CD4-positive, alpha-beta memory T cell (primary cell): ENCODE results near the gene ABHD17A. TPM values are rescaled to one million over a fixed set of nuclear protein-coding genes. Genes with fewer than 3 reads are reported as not detected.
A peak's percentile ranks its signal among the peaks of the same experiment; 100 is the strongest.
"Not testable (repeated sequence)": the region's sequence is repeated elsewhere in the genome, so short reads cannot be mapped to it uniquely, and the experiment has no call there.

Experiments used
- CTCF ChIA-PET: fragments of 350-600 bp; sonication (Branson Sonifier 250); formaldehyde crosslinking; loops from one replicate; lab custom pipeline; 2021; ENCODE audit warnings: inconsistent platforms; ENCODE audit not compliant: partially characterized antibody; lab: Charles Lee
- POLR2A ChIA-PET: fragments of 350-600 bp; sonication (Branson Sonifier 250); formaldehyde crosslinking; loops from one replicate; lab custom pipeline; 2021; ENCODE audit not compliant: partially characterized antibody; lab: Charles Lee
- DNase-seq, 5 donors: peaks; one replicate each; pipeline versions ENCODE4 v3.0.0 to v3.0.0-alpha.2; 2020 to 2022; ENCODE audit warnings: mixed read lengths in 1 of 5
- H3K27ac ChIP-seq: one replicate; pipeline ENCODE4 v1.7.0; 2013; ENCODE audit warnings: low read depth, low read length
- H3K27me3 ChIP-seq: 2 replicates; pipeline ENCODE4 v1.7.0; 2013; ENCODE audit warnings: mild to moderate bottlenecking, low read length, moderate library complexity; ENCODE audit not compliant: insufficient read depth
- H3K36me3 ChIP-seq: 2 replicates; pipeline ENCODE4 v1.7.0; 2013; ENCODE audit warnings: mild to moderate bottlenecking, low read length, moderate library complexity; ENCODE audit not compliant: insufficient read depth
- H3K4me1 ChIP-seq: 2 replicates; pipeline ENCODE4 v1.7.0; 2013; ENCODE audit warnings: mild to moderate bottlenecking, low read length, moderate library complexity; ENCODE audit not compliant: insufficient read depth
- H3K4me3 ChIP-seq, 2 donors: one replicate each; pipeline ENCODE4 v1.7.0; 2013; ENCODE audit warnings: low read length in 2 of 2, mild to moderate bottlenecking in 1 of 2
- H3K9me3 ChIP-seq, 2 donors: one replicate each; pipeline ENCODE4 v1.7.0; 2013; ENCODE audit warnings: low read length in 2 of 2, control low read depth in 1 of 2; ENCODE audit not compliant: control insufficient read depth in 1 of 2
- H3K27ac Mint-ChIP-seq, 7 donors: one replicate each; pipeline ENCODE4 v1.8.0; 2020 to 2021; ENCODE audit warnings: mixed read lengths in 7 of 7, mild to moderate bottlenecking in 6 of 7, inconsistent platforms in 3 of 7, moderate library complexity in 3 of 7
- H3K27me3 Mint-ChIP-seq, 2 donors: one replicate each; pipeline ENCODE4 v1.8.0; 2020 to 2021; ENCODE audit warnings: mixed read lengths in 2 of 2
- H3K36me3 Mint-ChIP-seq, 2 donors: one replicate each; pipeline ENCODE4 v1.8.0; 2020 to 2021; ENCODE audit warnings: mixed read lengths in 2 of 2, inconsistent platforms in 1 of 2, mild to moderate bottlenecking in 1 of 2
- H3K4me1 Mint-ChIP-seq, 4 donors: one replicate each; pipeline ENCODE4 v1.8.0; 2020 to 2021; ENCODE audit warnings: mixed read lengths in 4 of 4, mild to moderate bottlenecking in 1 of 4
- H3K4me3 Mint-ChIP-seq, 8 donors: one replicate each; pipeline ENCODE4 v1.8.0; 2020 to 2021; ENCODE audit warnings: mixed read lengths in 8 of 8, mild to moderate bottlenecking in 7 of 8, moderate library complexity in 6 of 8, inconsistent platforms in 3 of 8
- H3K9me3 Mint-ChIP-seq, 8 donors: one replicate each; pipeline ENCODE4 v1.8.0; 2020 to 2021; ENCODE audit warnings: mixed read lengths in 8 of 8, mild to moderate bottlenecking in 5 of 8, inconsistent platforms in 3 of 8, moderate library complexity in 1 of 8
- intact Hi-C: fragments of 100-400 bp; cut with micrococcal nuclease; formaldehyde crosslinking; loops from one replicate; pipeline ENCODE4 v1.15.1; 2023
- polyA plus RNA-seq, 2 donors: library from polyadenylated mRNA; unstranded; fragments of 300-500 nt; fragmentation: Illumina TruSeq; gene quantifications; one replicate each; pipeline ENCODE4 v1.2.3, GENCODE V29; 2021
- total RNA-seq, 2 experiments: library from RNA; stranded (reverse); gene quantifications; one replicate each; pipeline ENCODE4 v1.2.3, GENCODE V29; 2021

Gene ABHD17A
- total and polyA plus RNA-seq, 4 experiments from 2014 or later = 106 to 204 (median 123) TPM

GRCh38 chr19:1893791-1894190 is 8.5 kb upstream of the ABHD17A start:
- DNase-seq = no peak
- H3K27ac ChIP-seq = no peak overlapping the region
- Mint-ChIP-seq H3K36me3 (no peaks in the 10 kb centered on the region), H3K4me1 (peaks cover 13 to 50% (median 23%) of the 10 kb centered on the region in 4 donors), H3K9me3 (no peaks in the 10 kb centered on the region), H3K27me3 (no peaks in the 10 kb centered on the region), H3K27ac (peak overlapping the region in 2 of 7 donors; percentile 62 to 75), H3K4me3 (peak overlapping the region in 5 of 8 donors; percentile 20 to 72 (median 31))
- H3K9me3 ChIP-seq = no peaks in the 10 kb centered on the region
- intact Hi-C loops = no loop called here
- H3K36me3 ChIP-seq = no peaks in the 10 kb centered on the region
- no peak overlapping the region for H3K4me3 ChIP-seq
- H3K4me1 ChIP-seq = peaks cover 40% of the 10 kb centered on the region
- no peaks in the 10 kb centered on the region for H3K27me3 ChIP-seq
- ChIA-PET CTCF (interaction anchor here (1.9 kb wide), 1 partner anchor 8 kb away, joined by 4 read pairs; the partner anchor contains the start of gene ABHD17A), POLR2A (interaction anchor here (1.3 kb wide), 1 partner anchor 12 kb away, joined by 6 read pairs; the partner anchor contains the start of genes ADAT3 and SCAMP4)

DNA sequence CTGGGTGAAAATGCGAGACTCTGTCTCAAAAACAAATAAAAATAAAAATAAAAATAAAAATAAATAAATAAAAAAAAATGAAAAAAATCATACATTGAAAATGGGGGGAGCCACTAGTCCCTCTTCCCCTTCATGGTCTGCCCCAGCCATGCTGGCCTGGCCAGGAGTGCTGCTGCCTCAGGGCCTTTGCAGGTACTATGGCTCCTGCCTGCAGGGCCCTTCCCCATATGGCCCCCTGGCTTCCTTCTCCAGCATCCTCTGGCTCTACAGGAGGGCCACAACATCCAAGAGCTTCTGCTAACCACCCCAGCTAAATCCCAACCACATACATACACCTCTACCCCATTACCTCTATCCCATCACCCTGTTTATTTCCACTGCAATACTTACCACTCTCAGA is 4.6 kb upstream of the ABHD17A start:
- DNase-seq = no peak
- Mint-ChIP-seq H3K27me3 (no peaks in the 10 kb centered on the region), H3K4me3 (no peak overlapping the region), H3K36me3 (no peaks in the 10 kb centered on the region), H3K27ac (peak overlapping the region in 4 of 7 donors; percentile 32 to 83 (median 62)), H3K9me3 (no peaks in the 10 kb centered on the region), H3K4me1 (peaks cover 1 to 16% (median 7%) of the 10 kb centered on the region in 4 donors)
- Histone ChIP-seq H3K27ac (no peak overlapping the region), H3K4me3 (no peak overlapping the region), H3K36me3 (no peaks in the 10 kb centered on the region), H3K27me3 (no peaks in the 10 kb centered on the region), H3K9me3 (no peaks in the 10 kb centered on the region), H3K4me1 (peaks cover 11% of the 10 kb centered on the region)
- intact Hi-C loops = no loop called here
- ChIA-PET POLR2A (interaction anchor here (1.3 kb wide), 1 partner anchor 16 kb away, joined by 3 read pairs; no protein-coding TSS in a partner anchor), CTCF (interaction anchor here (0.6 kb wide), 1 partner anchor 52 kb away, joined by 4 read pairs; no protein-coding TSS in a partner anchor)

- POLR2A ChIA-PET = interaction anchor here (7.8 kb wide), 1 partner anchor 10 kb away, joined by 81 read pairs; no protein-coding TSS in a partner anchor
- Histone ChIP-seq H3K9me3 (no peaks in the 10 kb centered on the region), H3K36me3 (no peaks in the 10 kb centered on the region), H3K4me1 (peaks cover 13% of the 10 kb centered on the region), H3K27ac (no peak overlapping the region), H3K4me3 (no peak overlapping the region), H3K27me3 (no peaks in the 10 kb centered on the region)
- Mint-ChIP-seq H3K4me1 (peaks cover 6 to 22% (median 17%) of the 10 kb centered on the region in 4 donors), H3K27me3 (no peaks in the 10 kb centered on the region), H3K9me3 (no peaks in the 10 kb centered on the region), H3K27ac (no peak overlapping the region), H3K36me3 (peaks cover 0 to 13% of the 10 kb centered on the region in 2 donors), H3K4me3 (no peak overlapping the region)
- CTCF ChIA-PET = no interaction called here
- DNase-seq = no peak
- intact Hi-C loops = no loop called here
Observed at GRCh38 chr19:1888385-1888784, 3.1 kb upstream of the ABHD17A start.

DNA sequence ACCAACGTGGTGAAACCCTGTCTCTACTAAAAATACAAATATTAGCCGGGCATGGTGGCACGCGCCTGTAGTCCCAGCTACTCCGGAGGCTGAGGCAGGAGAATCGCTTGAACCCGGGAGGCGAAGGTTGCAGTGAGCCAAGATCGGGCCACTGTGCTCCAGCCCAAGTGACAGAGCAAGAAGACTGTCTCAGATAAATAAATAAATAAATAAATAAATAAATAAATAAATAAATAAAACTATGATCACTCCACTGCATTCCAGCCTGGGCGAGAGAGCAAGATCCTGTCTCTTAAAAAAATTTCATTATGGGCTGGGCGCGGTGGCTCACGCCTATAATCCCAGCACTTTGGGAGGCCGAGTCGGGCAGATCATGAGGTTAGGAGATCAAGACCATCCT is 1.1 kb upstream of the ABHD17A start:
- H3K9me3 Mint-ChIP-seq, H3K36me3 ChIP-seq, DNase-seq, H3K4me3 ChIP-seq, H3K4me3 Mint-ChIP-seq, H3K27me3 ChIP-seq, H3K9me3 ChIP-seq, H3K27ac ChIP-seq, intact Hi-C loops, H3K27me3 Mint-ChIP-seq: not testable (repeated sequence)
- POLR2A ChIA-PET = interaction anchor here (4.2 to 7.8 kb wide), 3 partner anchors 11 to 29 kb away, joined by 33 to 81 read pairs (median 41); no protein-coding TSS in a partner anchor
- CTCF ChIA-PET = interaction anchor here (1.2 kb wide), 1 partner anchor 8 kb away, joined by 4 read pairs; no protein-coding TSS in a partner anchor
- Mint-ChIP-seq H3K4me1 (peaks cover 13 to 35% (median 31%) of the 10 kb centered on the region in 4 donors), H3K36me3 (peaks cover 3 to 23% of the 10 kb centered on the region in 2 donors), H3K27ac (peak overlapping the region in 4 of 7 donors; percentile 83 to 100 (median 88))
- peaks cover 31% of the 10 kb centered on the region for H3K4me1 ChIP-seq

DNA sequence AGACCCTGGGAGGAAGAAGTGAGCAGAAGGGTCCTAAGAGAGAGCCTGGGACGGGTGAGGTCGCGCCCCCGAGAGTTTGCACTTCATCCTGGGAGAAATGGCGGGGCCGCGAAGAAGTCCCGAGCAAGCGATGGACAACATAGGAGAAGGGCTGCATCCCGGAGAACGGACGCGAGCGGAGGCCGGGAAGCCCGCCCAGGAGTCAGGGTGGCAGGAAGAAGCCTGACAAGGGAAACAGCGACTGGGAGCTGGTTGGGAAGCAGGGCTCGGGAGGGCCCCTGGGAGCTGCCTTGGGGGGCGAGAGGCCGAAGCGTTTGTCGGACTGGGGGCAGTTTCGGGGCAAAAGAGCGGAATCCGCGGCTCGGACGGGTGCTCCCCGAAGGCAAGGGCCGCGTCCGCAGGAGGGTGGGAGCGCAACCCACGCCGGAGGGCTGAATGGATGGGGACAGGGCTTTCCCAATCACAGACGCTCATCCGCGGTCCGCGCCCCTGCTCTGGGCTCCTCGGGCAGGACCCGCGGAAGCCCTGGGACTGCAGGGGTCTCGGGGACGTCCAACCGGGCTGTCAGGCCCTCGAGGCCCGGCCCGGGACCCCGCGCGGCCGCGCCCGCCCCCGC is 469 bp downstream of the ABHD17A start:
- peaks cover 42% of the 10 kb centered on the region for H3K4me1 ChIP-seq

GRCh38 chr19:1884291-1884718 is 991 bp downstream of the ABHD17A start:
- CTCF ChIA-PET = interaction anchor here (2.0 kb wide), 1 partner anchor 13 kb away, joined by 9 read pairs; no protein-coding TSS in a partner anchor
- peaks cover 3 to 23% of the 10 kb centered on the region in 2 donors for H3K36me3 Mint-ChIP-seq
- Histone ChIP-seq H3K27me3 (no peaks in the 10 kb centered on the region), H3K36me3 (peaks cover 7% of the 10 kb centered on the region), H3K4me3 (peak overlapping the region; percentile 69 to 93), H3K27ac (peak overlapping the region; percentile 95), H3K4me1 (peaks cover 42% of the 10 kb centered on the region), H3K9me3 (no peaks in the 10 kb centered on the region)
- intact Hi-C loops = no loop called here
- peak in 4 of 5 donors; percentile 44 to 74 (median 50) for DNase-seq
- POLR2A ChIA-PET = interaction anchor here (0.6 to 7.8 kb wide), 11 partner anchors 9 to 57 kb away, joined by 3 to 81 read pairs (median 4); partner anchors contain the start of gene CSNK1G2
- peak overlapping the region; percentile 98 to 100 (median 99) for H3K27ac Mint-ChIP-seq
- H3K9me3 Mint-ChIP-seq = no peaks in the 10 kb centered on the region
- peak overlapping the region; percentile 98 to 100 (median 100) for H3K4me3 Mint-ChIP-seq
- peaks cover 13 to 43% (median 28%) of the 10 kb centered on the region in 4 donors for H3K4me1 Mint-ChIP-seq
- peaks cover 0 to 3% of the 10 kb centered on the region in 2 donors for H3K27me3 Mint-ChIP-seq

More for the DNA sequence above, 469 bp downstream of the ABHD17A start:
- H3K27ac ChIP-seq = peak overlapping the region; percentile 95
- peak in 1 of 5 donors; percentile 40 for DNase-seq
- H3K9me3 ChIP-seq = no peaks in the 10 kb centered on the region
- Mint-ChIP-seq H3K4me3 (peak overlapping the region; percentile 98 to 100 (median 100)), H3K27ac (peak overlapping the region; percentile 98 to 100 (median 99)), H3K4me1 (peaks cover 13 to 43% (median 28%) of the 10 kb centered on the region in 4 donors), H3K9me3 (no peaks in the 10 kb centered on the region), H3K27me3 (peaks cover 0 to 3% of the 10 kb centered on the region in 2 donors), H3K36me3 (peaks cover 3 to 23% of the 10 kb centered on the region in 2 donors)
- H3K27me3 ChIP-seq = no peaks in the 10 kb centered on the region
- ChIA-PET POLR2A (interaction anchor here (0.6 to 7.8 kb wide), 10 partner anchors 9 to 583 kb away, joined by 3 to 81 read pairs (median 4); partner anchors contain the start of gene CSNK1G2), CTCF (interaction anchor here (0.7 to 2.0 kb wide), 3 partner anchors 9 to 45 kb away, joined by 3 to 9 read pairs (median 4); no protein-coding TSS in a partner anchor)
- H3K36me3 ChIP-seq = peaks cover 7% of the 10 kb centered on the region
- intact Hi-C loops = loop anchor here (1.0 kb wide), 4 partner anchors 9 to 21 kb away; partner anchors contain the start of genes ADAT3 and SCAMP4
- peak overlapping the region; percentile 69 to 93 for H3K4me3 ChIP-seq
